Right cardiac atrium (tissue), 5 donors: ENCODE measurements around the gene OR4K2. TPM values are rescaled to one million over a fixed set of nuclear protein-coding genes. Genes with fewer than 3 reads are reported as not detected.

Experiments used
- ATAC-seq, 2 donors: fragments of 200-7000 bp; cut with Tn5 transposase; one replicate each; pipeline versions ENCODE4 v1.8.0 to v1.9.1; 2020; ENCODE audit warnings: moderate library complexity in 2 of 2, mild to moderate bottlenecking in 1 of 2
- DNase-seq, 3 donors: peaks; one replicate each; pipeline ENCODE4 v3.0.0-alpha.2; 2020
- H3K27ac ChIP-seq: one replicate; pipeline ENCODE4 v1.5.1; 2013; ENCODE audit warnings: mild to moderate bottlenecking, low read length, control low read depth, moderate library complexity
- H3K27me3 ChIP-seq: one replicate; pipeline ENCODE4 v1.6.1; 2013; ENCODE audit not compliant: control insufficient read depth, insufficient read depth
- H3K4me1 ChIP-seq: one replicate; pipeline ENCODE4 v1.6.1; 2013; ENCODE audit warnings: low read length; ENCODE audit not compliant: control insufficient read depth, insufficient read depth
- H3K4me3 ChIP-seq: one replicate; pipeline ENCODE4 v1.5.1; 2013; ENCODE audit warnings: low read length, control low read depth
- H3K9me3 ChIP-seq: one replicate; pipeline ENCODE4 v1.6.1; 2013; ENCODE audit warnings: low read length; ENCODE audit not compliant: control insufficient read depth
- whole genome bisulfite sequencing: extraction: QIAGEN DNeasy Blood & Tissue Kit; methylation state at CpG from one replicate; pipeline ENCODE4 v1.1.7; 2013; 5-methylcytosine and 5-hydroxymethylcytosine counted together
- intact Hi-C, 4 donors: fragments of 100-400 bp; cut with DNase I; formaldehyde crosslinking; loops; one replicate each; pipeline versions ENCODE4 v1.11.0 to v1.14.0; 2022 to 2023
- polyA plus RNA-seq: library from polyadenylated mRNA; stranded (reverse); fragments of 200-250 nt; gene quantifications from one replicate; pipeline ENCODE4 v1.2.3, GENCODE V29; 2013
- total RNA-seq, 4 donors: library from RNA; stranded (reverse); fragmentation: NEBNext Ultra II Directional; extraction: Animal tissue kit (Norgen Biotek cat#: 25700); gene quantifications; one replicate each; pipeline ENCODE4 v1.2.1, GENCODE V29; 2021
- donor health status: healthy with polysubstance abuse.
- donor health status: DM: no; HTN: yes; CAD: no.
- donor health status: DM: no; HTN: no; CAD: no.
- donor health status: DM: no; HTN: yes; CAD: no; lungs with severe emphysema.
- donor health status: DM: yes; HTN: yes; CAD: no.

Gene OR4K2
- total and polyA plus RNA-seq, 5 donors, result not detected

GRCh38 chr14:19902409-19902808 lies 27.5 kb downstream of the OR4K2 start:
- no peak for ATAC-seq
- intact Hi-C loops, result no loop called here
- H3K27ac ChIP-seq, result no peak overlapping the region
- WGBS, result 80% methylated on average over 4 of the region's 4 CpGs
- H3K4me3 ChIP-seq, result no peak overlapping the region
- H3K9me3 ChIP-seq, result peaks cover 2% of the 10 kb centered on the region
- H3K4me1 ChIP-seq, result no peaks in the 10 kb centered on the region
- H3K27me3 ChIP-seq, result no peaks in the 10 kb centered on the region
- DNase-seq, result no peak

- ATAC-seq, result no peak
These were observed 31.7 kb downstream of the OR4K2 start for GRCh38 chr14:19906665-19907064.

GRCh38 chr14:19911114-19911513 lies 36.2 kb downstream of the OR4K2 start:
- Histone ChIP-seq H3K27me3 (no peaks in the 10 kb centered on the region), H3K27ac (no peak overlapping the region), H3K4me1 (no peaks in the 10 kb centered on the region), H3K4me3 (no peak overlapping the region), H3K9me3 (no peaks in the 10 kb centered on the region)
- WGBS, result 41% methylated on average over 3 of the region's 3 CpGs
- DNase-seq (no peak), ATAC-seq (no peak)
- intact Hi-C loops, result no loop called here

More at GRCh38 chr14:19906665-19907064, 31.7 kb downstream of the OR4K2 start:
- Histone ChIP-seq H3K27me3 (no peaks in the 10 kb centered on the region), H3K27ac (no peak overlapping the region), H3K9me3 (no peaks in the 10 kb centered on the region), H3K4me3 (no peak overlapping the region), H3K4me1 (no peaks in the 10 kb centered on the region)
- intact Hi-C loops, result no loop called here
- no peak for DNase-seq

- DNase-seq, result no peak
- no peaks in the 10 kb centered on the region for H3K4me1 ChIP-seq
- no peaks in the 10 kb centered on the region for H3K27me3 ChIP-seq
- no peak overlapping the region for H3K4me3 ChIP-seq
- ATAC-seq, result no peak
- no peak overlapping the region for H3K27ac ChIP-seq
- intact Hi-C loops, result no loop called here
- no peaks in the 10 kb centered on the region for H3K9me3 ChIP-seq
- 59% methylated on average over 3 of the region's 3 CpGs for WGBS
These were observed 42.3 kb downstream of the OR4K2 start for GRCh38 chr14:19917243-19917642.

GRCh38 chr14:19917955-19918518 lies 43.1 kb downstream of the OR4K2 start:
- intact Hi-C loops, result no loop called here
- no peaks in the 10 kb centered on the region for H3K27me3 ChIP-seq
- WGBS, result 59% methylated on average over 1 of the region's 1 CpG
- no peaks in the 10 kb centered on the region for H3K4me1 ChIP-seq
- ATAC-seq (no peak), DNase-seq (no peak)
- H3K9me3 ChIP-seq, result no peaks in the 10 kb centered on the region
- H3K27ac ChIP-seq, result no peak overlapping the region
- no peak overlapping the region for H3K4me3 ChIP-seq

- WGBS, result 43% methylated on average over 4 of the region's 4 CpGs
- Histone ChIP-seq H3K4me1 (no peaks in the 10 kb centered on the region), H3K27ac (no peak overlapping the region), H3K9me3 (no peaks in the 10 kb centered on the region), H3K4me3 (no peak overlapping the region), H3K27me3 (no peaks in the 10 kb centered on the region)
- ATAC-seq (no peak), DNase-seq (no peak)
- intact Hi-C loops, result no loop called here
These were observed 43.8 kb downstream of the OR4K2 start for GRCh38 chr14:19918553-19919264.

GRCh38 chr14:19920021-19920657 lies 45.2 kb downstream of the OR4K2 start, which contains the start of gene OR4K5:
TSS of gene OR4K5 (plus strand) at chr14:19920607. CDS start at chr14:19920607, 0 bp downstream.
- no peak within 1 kb of the TSS for H3K27ac ChIP-seq
- H3K4me3 ChIP-seq, result no peak within 1 kb of the TSS
- no peak for DNase-seq
- intact Hi-C loops, result no loop called here
- no peaks in the 10 kb centered on the region for H3K4me1 ChIP-seq
- no peaks in the 10 kb centered on the region for H3K9me3 ChIP-seq
- H3K27me3 ChIP-seq, result no peaks in the 10 kb centered on the region
- no peak for ATAC-seq

GRCh38 chr14:19930617-19931016 lies 55.7 kb downstream of the OR4K2 start, which contains the start of gene OR4K1:
TSS of gene OR4K1 (plus strand) at chr14:19930917. CDS start at chr14:19935667, 4,750 bp downstream.
- 51% methylated on average over 3 of the region's 3 CpGs for whole genome bisulfite sequencing
- intact Hi-C loops, result no loop called here
- Histone ChIP-seq H3K9me3 (no peaks in the 10 kb centered on the region), H3K4me1 (no peaks in the 10 kb centered on the region), H3K27ac (no peak within 1 kb of the TSS), H3K4me3 (no peak within 1 kb of the TSS), H3K27me3 (no peaks in the 10 kb centered on the region)
- ATAC-seq (no peak), DNase-seq (no peak)

Other genes with a start within 250 kb of the OR4K2 start
- gene OR11H2, start 161.3 kb upstream of the OR4K2 start, total RNA-seq, result not detected
- gene OR11H2, start 161.3 kb upstream of the OR4K2 start, polyA plus RNA-seq, result not detected
- gene OR4Q3, start 131.6 kb upstream of the OR4K2 start, total RNA-seq, result not detected
- not detected for gene OR4Q3, start 131.6 kb upstream of the OR4K2 start, polyA plus RNA-seq
- gene OR4M1, start 101.6 kb upstream of the OR4K2 start, total RNA-seq, result not detected
- not detected for gene OR4M1, start 101.6 kb upstream of the OR4K2 start, polyA plus RNA-seq
- gene OR4N2, start 71.4 kb upstream of the OR4K2 start, total RNA-seq, result not detected
- not detected for gene OR4N2, start 71.4 kb upstream of the OR4K2 start, polyA plus RNA-seq
- not detected for gene OR4K5, start 45.5 kb downstream of the OR4K2 start, total RNA-seq
- gene OR4K5, start 45.5 kb downstream of the OR4K2 start, polyA plus RNA-seq, result not detected
- gene OR4K1, start 55.8 kb downstream of the OR4K2 start, total RNA-seq, result not detected
- not detected for gene OR4K1, start 55.8 kb downstream of the OR4K2 start, polyA plus RNA-seq
- gene OR4K15, start 100.4 kb downstream of the OR4K2 start, total RNA-seq, result not detected
- not detected for gene OR4K15, start 100.4 kb downstream of the OR4K2 start, polyA plus RNA-seq
- not detected for gene OR4Q2, start 127.0 kb downstream of the OR4K2 start, total RNA-seq
- not detected for gene OR4Q2, start 127.0 kb downstream of the OR4K2 start, polyA plus RNA-seq
- not detected for gene OR4K14, start 144.2 kb downstream of the OR4K2 start, total RNA-seq
- gene OR4K14, start 144.2 kb downstream of the OR4K2 start, polyA plus RNA-seq, result not detected
- gene OR4K13, start 160.9 kb downstream of the OR4K2 start, total RNA-seq, result not detected
- not detected for gene OR4K13, start 160.9 kb downstream of the OR4K2 start, polyA plus RNA-seq
- gene OR4L1, start 184.9 kb downstream of the OR4K2 start, total RNA-seq, result not detected
- gene OR4L1, start 184.9 kb downstream of the OR4K2 start, polyA plus RNA-seq, result not detected
- gene OR4K17, start 235.6 kb downstream of the OR4K2 start, total RNA-seq, result not detected
- gene OR4K17, start 235.6 kb downstream of the OR4K2 start, polyA plus RNA-seq, result not detected